WTC11 (cell line): ENCODE measurements around the gene ABHD15.

Source experiments
- CTCF ChIP-seq: fragments of 200-600 bp; IDR thresholded peaks from 2 replicates; pipeline ENCODE4 v1.8.0; 2022; ENCODE audit warnings: antibody characterized with exemption
- HMGXB4 ChIP-seq: sonication (generic); formaldehyde crosslinking; IDR thresholded peaks from 2 replicates; pipeline ENCODE4 v1.8.1; 2023; ENCODE audit warnings: mild to moderate bottlenecking, moderate library complexity, missing genetic modification reagents
- ZBTB43 ChIP-seq: sonication (generic); formaldehyde crosslinking; IDR thresholded peaks from 2 replicates; pipeline ENCODE4 v1.8.1; 2023; ENCODE audit warnings: mild to moderate bottlenecking, missing genetic modification reagents
- ZNF263 ChIP-seq: sonication (generic); formaldehyde crosslinking; IDR thresholded peaks from 2 replicates; pipeline ENCODE4 v1.8.1; 2022; ENCODE audit warnings: low read depth, mild to moderate bottlenecking, moderate library complexity, missing genetic modification reagents

GRCh38 chr17:29557739-29558116 is 9.1 kb downstream of the ABHD15 start:
- no peak for TF ChIP-seq HMGXB4 (CRISPR knock-in tag)
- no peak for TF ChIP-seq CTCF
- no peak for TF ChIP-seq ZNF263 (CRISPR knock-in tag)
- TF ChIP-seq ZBTB43 (CRISPR knock-in tag): no peak
